ENCODE measurements around the gene PRDM16.

The PRDM16 gene

DNA sequence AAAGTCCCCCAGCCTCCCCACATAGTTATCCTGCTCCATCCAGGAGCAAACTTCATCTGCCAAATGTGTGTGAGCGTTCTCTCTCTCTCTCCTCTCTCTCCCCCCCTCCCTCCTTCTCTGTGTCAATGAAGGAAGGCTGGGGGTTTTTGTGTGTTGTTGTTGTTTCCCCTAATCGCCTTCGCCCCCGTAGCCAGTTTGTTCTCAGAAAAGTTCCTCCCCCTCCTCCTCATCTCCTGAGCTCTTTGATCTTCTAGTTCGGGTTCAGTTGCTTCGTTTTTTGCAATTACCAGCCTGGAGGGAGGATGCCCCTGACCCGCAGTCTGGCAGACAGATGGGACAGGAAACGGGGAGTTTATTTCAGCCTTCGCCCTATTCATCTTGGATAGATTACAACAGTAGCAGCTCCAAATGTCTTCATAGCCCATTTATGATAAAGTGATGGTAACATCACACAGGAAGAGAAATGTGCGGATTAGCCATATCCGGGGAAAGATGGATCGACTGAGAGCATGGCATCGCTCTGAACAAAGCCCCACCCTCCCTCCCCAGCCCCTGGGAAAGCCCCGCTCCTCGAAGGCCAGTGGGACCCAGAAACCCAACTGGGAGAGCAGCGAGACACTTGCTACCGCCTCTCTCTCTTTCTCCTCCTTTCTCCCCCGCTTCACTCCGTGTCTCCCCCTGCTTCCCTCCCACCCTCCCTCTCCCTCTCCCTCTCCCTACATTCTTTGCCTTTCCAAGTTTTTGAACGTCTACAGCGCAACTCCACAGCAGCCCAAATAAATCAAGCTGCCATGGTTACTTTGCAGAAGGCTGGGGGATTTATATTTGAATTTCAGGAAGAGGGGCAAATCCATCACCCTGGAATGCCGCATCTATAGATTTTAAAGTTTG lies 245.7 kb downstream of the PRDM16 start:
- no peak for DNase-seq

DNA sequence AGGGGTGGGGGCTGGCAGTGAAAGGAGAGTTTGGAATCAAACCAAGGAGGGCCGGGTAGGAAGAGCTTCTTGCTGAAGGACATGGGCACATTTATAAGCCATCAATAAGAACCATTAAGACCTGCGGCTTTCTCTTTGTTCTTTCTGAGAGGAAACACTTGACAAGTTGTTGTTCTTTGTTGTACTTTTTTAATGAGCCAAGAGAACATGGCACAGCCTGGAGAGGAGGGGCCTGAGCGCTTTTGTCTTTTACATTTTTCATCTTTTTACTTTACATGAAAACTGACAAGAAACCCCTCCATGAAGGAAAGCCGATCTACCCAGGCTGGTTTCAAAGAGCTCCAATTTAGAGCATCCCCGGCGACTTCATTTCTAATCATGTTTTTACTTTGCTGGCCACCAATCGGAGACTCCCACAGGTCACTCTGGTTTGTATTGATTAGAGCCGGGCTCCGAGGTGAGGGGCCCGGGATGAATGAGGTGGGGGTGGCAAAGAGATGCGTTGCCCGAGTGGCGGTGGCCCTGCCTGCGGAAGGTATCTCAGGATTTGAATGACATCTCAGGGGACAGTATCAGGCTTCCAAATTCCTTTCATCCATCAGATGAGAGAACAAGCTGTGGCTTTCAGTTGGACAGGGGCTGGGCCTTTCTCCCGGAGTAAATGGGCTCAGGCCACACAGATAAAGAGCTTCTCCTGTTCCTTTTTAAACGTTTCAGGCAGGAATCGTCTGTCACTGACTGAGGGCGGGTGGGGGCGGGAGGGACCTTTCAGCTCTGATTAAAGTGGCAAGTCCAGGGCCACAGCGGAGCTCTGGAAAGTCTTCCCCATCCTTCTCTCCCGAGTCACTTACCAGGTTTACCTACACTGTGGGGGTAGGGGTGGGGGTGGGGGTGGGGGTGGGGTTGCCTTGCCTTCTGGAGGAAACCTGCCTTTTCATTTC lies 246.7 kb downstream of the PRDM16 start:
- DNase-seq, result no peak

DNA sequence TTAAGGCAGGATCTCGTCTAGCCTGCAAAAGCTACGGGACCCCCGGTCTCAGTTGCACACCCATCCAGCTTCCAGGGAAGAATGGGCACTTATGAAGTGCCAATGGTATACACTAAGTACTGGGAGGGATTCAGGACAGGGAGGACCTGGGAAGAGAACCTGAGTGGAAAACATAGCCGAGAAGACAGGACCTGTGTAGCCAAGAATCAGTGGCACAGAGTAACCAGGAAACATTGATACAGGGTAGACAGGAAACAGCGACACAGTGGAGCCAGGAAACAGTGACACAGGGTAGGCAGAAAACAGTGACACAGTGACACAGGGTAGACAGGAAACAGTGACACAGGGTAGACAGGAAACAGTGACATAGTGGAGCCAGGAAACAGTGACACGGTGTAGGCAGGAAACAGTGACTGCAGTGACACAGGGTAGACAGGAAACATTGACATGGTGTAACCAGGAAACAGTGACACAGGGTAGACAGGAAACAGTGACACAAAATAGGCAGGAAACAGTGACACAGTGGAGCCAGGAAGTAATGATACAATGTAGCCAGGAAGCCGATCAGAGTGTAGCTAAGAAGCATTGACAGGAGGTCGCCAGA lies 247.4 kb downstream of the PRDM16 start:
- DNase-seq, result peak; percentile 5 to 10

DNA sequence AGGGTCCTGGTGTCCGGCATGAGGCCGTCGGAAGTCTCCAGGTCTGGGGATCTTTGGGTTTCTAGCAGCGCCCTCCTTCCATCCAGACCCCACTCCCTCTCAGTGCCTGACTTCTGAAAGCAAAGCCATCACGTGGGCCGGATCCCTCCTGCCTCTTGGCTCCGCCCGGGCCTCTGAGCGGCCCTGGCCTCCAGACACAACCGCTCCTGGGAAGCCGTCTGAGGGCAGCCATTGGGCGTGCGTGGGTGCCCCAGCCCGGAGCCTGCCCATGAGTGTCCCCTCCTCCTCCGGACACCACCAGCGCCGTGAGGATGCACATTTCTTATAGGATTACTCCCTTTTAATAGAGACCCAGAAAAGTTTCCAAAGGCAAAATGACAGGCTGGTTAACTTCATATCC lies 248.5 kb downstream of the PRDM16 start:
- DNase-seq, result no peak

DNA sequence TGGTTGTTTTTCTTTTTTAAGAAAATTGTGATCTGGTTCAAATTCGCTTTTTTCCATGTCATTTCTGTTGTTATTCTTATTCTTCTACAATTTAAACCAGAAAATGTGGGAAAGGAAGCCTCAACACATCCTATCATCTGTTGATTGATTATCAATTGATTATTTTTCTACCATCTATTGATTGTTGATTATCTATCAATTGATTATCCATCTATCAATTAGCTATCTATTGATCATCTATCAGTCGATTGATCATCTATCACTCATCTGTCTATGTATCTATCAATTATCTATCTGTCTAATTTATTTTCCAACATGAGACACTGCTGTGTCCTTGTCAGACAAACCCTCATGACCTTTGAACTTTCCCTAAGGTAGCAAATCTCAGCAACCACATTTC lies 249.3 kb downstream of the PRDM16 start:
- DNase-seq, result no peak

DNA sequence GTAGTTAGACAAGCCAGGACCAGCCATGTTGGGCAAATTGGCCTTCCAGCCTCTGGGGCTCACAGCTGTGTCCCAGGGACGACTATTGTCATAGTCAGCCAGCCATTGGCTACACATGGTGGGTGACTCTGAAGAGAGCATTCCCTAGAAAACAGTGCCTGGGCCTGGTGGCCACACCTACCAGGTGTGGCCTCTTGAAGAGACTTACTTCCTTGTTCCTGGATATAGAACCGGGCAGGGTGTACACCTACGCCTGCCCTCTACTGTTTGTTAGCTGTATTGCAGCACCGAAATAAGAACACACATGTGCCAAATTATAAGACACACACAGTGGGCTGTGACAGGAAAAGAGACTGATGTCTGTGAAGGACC lies 250.9 kb downstream of the PRDM16 start:
- peak; percentile 24 to 28 for DNase-seq

DNA sequence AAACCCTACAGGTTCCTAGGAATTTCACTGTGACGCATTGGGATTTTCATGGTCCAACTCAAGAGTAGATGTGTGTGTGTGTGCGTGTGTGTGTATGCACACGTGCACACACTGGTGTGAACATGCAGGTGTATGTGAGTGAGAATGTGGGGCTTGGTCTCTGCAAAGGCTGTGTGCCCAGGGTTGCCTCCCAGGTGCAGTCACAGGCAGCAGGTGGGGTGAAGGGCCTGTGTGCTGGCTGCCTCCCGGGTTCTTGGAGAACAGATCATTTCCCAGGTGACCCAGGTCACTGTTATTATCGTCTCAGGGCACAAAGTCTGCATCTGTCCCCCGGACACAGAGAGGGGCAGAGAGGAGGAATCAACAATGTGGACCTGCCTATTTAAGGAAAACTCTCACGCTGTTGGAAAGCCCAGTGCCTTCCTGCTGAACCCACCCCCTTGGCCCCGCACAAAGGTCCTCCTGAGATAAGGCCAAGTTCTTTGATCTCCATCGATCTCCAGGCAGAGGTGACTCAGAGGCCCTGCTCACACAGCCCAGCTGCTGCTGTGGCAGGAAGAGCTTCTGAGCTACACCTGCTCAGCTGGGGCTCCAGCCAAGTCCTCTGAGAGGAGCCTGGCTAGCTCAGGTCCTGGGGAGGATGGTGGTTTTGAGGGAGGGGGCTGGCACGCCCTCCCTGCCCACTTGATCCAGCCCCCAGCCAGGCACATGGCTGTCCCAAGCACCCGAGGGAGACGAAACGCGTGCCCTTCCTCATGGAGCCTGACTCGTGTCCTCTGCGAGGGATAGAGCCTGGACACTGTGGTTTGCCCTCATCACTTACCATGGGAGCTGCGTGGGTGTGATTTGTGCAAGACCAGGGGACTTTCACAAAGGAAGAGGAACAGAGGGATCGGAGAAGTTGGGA lies 251.5 kb downstream of the PRDM16 start:
- no peak for DNase-seq

DNA sequence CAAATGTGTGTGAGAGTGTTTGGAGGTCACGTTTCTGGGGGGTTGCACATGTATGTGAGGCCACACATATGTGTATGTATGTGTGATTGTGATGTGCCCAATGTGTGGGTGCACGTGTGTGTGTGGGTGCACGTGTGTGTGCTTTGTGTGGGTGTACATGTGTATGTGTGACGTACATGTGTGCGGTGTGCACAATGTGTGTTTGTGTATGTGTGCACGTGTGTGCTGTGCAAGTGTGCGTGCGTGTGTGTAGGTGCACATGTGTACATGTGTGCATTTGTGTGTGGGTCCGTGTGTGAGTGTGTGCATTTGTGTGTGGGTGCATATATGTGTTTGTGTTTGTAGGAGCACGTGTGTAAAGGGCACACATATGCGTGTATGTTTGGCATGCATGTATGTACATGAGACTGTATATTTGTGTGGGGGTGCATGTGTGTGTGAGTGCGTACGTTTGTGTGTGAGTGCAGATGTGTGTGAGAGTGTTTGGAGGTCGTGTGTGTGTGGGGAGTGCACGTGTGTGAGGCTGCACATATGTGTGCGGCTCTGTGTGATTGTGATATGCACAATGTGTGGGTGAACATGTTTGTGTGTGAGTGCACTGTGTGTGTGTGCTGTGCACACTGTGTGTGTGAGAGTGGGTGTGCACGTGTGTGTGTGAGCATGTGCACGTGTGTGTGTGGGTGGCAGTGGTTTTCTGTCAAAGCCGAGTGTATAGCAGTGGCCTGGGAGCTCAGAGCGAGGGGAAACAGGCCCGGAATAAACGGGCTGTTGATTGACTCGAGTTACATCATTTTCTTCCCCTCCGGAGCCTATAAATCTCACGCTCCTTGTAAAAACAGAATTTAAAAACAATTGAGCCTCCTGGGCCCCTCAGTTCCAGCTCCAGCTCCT lies 252.8 kb downstream of the PRDM16 start:
- no peak for DNase-seq

DNA sequence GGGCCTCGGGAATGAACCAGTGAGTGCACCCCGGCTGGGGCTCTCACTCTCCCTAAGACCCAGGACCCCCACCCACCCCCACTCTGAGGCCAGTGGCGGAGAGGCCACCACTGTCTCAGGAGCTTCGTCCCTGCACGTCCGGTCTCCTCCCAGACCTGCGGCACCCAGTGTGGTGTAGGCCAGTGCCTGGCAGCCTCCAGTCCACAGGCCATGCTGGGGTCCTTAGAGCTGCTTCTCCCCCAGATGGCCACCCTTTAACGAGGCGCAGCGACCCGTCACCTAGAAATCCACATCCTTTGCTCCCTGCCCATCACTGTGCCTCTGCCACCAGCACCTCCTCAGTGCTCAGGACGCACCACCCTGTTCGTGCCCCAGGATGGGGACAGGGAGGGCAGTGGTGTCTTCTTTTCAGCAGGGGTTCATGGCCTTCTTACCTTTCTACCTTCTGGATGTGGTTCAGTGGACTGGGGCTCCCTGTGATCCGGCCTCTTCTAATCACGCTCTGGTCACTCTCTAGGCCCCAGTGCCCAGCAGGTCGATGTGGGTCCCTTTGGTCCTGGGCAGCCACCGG lies 253.5 kb downstream of the PRDM16 start:
- DNase-seq, result no peak

DNA sequence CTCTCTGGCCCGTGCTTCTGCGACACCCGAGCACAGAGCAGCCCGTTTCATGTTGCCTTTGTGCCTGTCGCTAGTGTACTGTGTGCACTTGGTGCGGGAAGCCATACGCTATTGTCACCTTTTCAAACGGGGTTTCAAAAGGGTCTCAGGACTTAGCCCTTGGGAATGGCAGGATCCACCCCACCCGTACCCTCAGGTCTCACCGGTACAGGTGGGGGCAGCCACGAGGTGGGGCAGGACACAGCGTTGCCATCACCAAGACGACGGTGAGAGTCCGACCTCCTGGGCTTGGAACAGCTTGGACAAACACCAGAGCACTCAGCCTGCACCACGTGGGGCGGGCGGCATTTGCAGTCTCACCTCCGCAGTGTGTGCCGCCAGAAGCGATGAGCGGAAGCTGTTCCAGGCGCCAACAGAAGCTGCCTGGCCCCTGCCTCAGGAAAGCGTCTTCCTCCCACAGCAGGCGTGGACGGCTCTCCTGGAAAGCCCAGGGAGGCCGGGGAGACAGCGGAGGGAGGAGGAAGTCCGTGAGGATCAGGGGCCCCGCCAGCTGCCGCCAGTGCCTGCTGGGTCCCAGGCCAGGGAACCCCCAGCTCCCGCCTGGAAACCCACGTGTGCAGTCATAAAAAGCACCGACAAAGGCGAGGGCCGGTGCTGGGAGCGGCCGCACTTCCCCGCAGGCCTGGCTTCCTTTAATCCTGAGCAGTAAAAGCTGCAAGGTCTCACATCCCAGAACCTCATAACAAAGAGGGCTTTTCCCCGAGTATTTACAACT lies 254.2 kb downstream of the PRDM16 start:
- DNase-seq, result no peak

DNA sequence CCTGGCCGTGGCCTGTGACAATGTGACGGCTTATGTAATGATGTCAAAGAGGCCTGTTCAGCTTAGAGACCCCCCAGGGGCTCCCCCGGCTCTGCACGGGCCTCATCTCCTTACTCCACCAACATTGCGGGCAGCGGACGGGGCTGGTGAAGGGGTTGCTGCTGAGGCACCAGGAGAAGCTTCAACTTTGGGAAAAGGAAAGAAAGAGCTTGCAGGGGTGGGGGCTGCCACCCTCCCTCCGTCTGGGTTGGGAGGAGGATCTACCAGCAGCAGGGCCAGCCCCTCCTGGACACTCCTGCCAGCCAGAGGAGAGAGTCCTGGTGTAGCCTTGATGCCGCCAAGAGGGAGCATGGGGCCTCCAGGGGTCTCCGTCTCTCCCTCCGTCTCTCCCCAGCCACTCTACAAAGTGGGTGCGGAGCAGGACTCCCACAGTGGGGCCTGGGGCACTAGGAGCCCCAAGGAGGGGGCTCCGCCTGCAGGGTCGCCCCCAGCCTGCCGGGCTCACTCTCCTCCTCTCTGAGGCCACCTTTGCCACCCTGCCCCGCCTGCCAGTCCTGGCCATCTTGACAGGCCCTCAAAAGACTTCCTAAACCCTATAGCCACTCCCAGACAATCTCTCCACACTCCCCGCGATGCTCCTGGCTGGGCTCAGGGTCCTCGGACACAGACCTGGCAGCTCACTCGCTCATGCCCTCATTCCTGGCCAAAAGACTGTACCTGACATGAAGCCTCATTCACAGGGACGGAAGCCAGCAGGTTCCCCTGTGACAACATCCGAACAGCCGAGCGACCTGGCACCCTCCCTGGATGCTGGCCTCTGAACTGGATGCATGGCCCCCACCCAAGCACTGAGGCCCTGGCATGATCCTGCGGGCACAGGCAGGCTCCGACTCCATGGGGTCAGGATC lies 255.0 kb downstream of the PRDM16 start:
- no peak for DNase-seq

DNA sequence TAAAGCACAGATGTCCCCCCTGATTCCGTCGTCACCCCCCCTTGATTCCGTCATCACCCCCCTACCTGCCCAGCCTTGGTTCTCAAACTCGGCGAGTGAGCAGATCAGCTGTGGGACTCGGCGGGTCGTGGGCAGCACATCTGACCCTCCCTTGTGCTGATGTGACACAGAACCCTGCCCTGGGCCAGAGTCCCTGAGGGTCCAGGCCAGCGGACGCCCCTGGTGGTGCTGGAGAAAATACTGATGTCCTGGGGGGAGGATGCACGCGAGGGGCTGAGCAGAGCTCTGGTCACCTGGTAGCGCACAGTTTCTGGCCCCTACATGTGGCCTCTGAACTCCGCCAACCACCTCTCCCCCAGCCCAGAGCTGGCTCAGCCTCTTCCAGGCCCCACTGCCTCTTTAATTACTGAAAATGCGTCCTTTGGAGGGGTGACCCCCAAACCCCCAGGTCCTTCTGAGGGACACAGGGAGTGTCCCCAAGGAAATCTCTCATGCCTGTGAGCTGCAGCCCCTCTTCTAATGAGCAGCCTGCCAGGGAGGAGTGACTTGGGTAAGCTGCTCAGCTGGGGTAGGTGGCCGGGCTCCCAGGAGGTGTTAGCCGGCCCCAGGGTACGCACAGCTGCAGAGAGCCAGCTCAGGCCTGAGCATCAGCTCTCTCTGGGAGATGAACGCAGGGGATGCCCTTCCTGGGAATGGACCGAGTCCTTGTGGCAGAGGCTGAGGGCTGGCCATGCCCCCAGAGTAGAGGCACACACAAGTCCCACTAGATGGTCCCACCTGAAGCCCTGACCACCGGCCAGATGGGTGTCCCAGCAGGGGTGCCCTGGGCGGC lies 255.9 kb downstream of the PRDM16 start:
- DNase-seq, result no peak

DNA sequence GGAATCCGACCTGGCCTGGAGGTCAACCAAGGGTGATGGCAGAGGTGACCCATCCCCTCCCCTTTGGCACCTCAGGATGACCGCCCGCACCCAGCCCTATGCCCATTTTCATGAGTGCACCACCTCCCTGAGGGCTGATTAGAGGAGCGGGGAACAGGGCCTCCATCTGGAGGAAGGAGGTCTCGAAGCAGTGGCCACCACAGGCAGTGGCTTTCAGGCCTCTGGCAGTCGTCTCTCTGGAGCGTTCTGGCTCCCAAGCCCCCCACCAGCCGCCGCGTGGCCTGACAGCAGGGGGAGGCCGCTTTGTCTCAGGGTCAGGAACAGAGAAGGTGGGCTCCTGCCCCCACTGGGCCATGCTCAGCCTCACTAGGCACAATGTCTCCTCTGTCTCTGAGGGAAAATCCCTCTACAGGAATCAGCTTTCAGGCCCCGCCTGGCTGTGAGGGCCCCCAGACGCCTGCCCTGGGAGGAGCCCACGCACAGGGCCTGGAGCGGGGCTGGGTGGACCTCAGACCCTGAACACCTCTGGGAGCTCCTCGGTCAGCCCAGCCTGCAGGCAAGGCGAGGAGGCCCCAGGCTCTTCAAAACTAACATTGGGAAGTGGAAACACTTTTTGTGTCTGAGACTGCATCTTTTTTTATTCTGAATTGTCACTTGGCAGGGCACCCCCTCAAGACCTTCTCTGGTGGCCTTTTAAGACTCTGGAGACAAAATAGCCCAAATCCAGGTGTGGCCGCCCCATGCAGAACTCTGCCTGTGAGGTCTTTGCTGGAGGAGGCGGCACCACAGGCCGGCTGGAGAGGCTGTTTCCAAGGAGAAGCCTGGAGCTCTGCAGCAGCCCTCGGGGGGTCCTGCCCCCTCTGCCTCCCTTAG lies 257.7 kb downstream of the PRDM16 start:
- no peak for DNase-seq

DNA sequence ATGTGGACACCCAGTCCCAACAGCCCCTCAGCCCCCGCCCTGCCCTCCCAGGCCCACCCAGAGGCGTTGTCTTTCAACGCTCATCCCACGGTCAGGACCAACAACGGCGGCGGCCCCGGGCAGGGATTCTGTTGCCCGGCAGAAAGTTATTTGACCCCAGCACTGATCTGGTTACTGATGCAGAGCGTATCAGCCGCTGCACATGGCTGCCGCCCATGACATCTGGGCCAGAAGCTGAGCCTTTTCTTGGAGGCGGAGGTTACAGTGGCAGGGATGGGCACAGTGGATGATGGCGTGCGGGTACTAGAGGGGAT lies 258.3 kb downstream of the PRDM16 start:
- DNase-seq, result no peak

DNA sequence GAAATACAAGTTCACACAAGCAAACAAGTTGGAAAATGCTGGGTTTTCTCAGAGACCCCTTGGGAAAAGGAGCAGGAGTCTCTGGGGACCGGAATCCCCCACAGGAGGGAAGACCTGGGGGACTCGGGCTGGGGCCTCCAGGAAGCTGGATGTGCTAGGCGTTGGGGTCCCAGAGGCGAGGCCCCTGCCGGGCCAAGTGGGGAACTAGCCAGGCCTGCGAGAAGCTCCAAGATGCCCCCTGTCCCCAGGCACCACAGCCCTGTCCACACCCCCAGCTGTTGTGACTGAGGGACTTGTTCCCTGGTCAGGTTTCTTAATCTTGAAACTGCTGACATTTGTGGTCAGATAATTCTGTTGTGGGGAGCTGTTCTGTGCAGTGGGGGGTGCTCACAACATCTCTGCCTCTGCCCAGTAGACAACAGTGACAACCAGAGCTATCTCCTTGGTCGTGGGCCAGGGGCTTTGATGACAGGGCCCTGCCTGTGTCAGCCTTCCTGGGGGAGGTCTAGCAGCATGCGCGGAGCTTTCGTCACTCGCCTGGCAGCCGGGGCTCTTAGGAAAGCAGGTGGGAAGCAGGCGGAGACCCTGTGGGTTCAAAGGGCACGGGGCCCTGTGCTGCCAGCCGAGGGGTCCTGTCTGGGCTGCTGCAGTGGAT lies 259.1 kb downstream of the PRDM16 start:
- no peak for DNase-seq

DNA sequence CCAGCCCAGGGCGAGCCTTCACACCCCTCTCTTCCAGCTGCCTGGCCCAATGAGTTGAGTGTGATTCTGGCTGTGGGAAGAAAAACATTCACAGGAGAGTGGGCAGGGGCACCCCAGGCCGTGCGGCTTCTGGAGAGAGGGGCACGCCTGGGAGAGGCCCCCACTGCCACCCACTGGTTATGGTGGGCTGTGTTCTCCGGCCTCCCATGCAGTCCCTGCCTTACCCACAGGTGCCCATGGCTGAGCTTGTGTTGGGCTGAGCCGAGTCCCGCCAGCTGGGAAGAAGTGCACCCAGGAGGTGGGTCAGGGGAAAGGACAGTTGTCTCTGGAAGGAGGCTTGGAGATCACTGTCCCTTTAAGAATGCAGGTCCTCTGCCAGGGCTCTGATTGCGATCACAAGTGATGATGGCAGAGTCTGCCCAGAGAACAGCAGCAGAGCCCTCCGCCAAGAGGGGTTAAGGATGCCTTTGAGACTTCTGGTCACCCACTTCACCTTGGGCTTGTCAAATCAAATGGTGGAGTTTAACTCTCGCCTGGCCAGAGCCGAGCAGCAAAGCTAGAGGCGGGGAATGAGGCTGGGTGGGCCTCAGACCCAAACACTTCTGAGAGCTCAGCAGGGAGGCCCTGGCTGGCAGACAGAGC lies 260.8 kb downstream of the PRDM16 start:
- DNase-seq, result no peak

Measured in CD4-positive, alpha-beta T cell treated with Interleukin-1 beta for 1 hour (primary cell).